ENCODE data around the gene TMEFF2.
"Not testable (repeated sequence)": the region's sequence is repeated elsewhere in the genome, so short reads cannot be mapped to it uniquely, and the experiment has no call there.

Gene TMEFF2

GRCh38 chr2:192132604-192133003 is 62.1 kb downstream of the TMEFF2 start:
- DNase-seq (ENCODE audit: extremely low read depth in 1 of 2, low read depth in 1 of 2), result not testable (repeated sequence)

GRCh38 chr2:192130312-192130711 is 64.4 kb downstream of the TMEFF2 start:
- not testable (repeated sequence) for DNase-seq (ENCODE audit: extremely low read depth in 1 of 2, low read depth in 1 of 2)

- no peak for DNase-seq (ENCODE audit: extremely low read depth in 1 of 2, low read depth in 1 of 2)
These were observed 66.1 kb downstream of the TMEFF2 start for GRCh38 chr2:192128655-192129054.

GRCh38 chr2:192127434-192127833 is 67.3 kb downstream of the TMEFF2 start:
- no peak for DNase-seq (ENCODE audit: extremely low read depth in 1 of 2, low read depth in 1 of 2)

GRCh38 chr2:192126912-192127311 is 67.8 kb downstream of the TMEFF2 start:
- no peak for DNase-seq (ENCODE audit: extremely low read depth in 1 of 2, low read depth in 1 of 2)

GRCh38 chr2:192126426-192126825 is 68.3 kb downstream of the TMEFF2 start:
- no peak for DNase-seq (ENCODE audit: extremely low read depth in 1 of 2, low read depth in 1 of 2)

- no peak for DNase-seq (ENCODE audit: extremely low read depth in 1 of 2, low read depth in 1 of 2)
These were observed 70.2 kb downstream of the TMEFF2 start for GRCh38 chr2:192124571-192124970.

- no peak for DNase-seq (ENCODE audit: extremely low read depth in 1 of 2, low read depth in 1 of 2)
These were observed 70.9 kb downstream of the TMEFF2 start for GRCh38 chr2:192123847-192124246.

- no peak for DNase-seq (ENCODE audit: extremely low read depth in 1 of 2, low read depth in 1 of 2)
These were observed 71.8 kb downstream of the TMEFF2 start for GRCh38 chr2:192122946-192123345.

- no peak for DNase-seq (ENCODE audit: extremely low read depth in 1 of 2, low read depth in 1 of 2)
These were observed 72.6 kb downstream of the TMEFF2 start for GRCh38 chr2:192122141-192122540.

GRCh38 chr2:192119536-192119935 is 75.2 kb downstream of the TMEFF2 start:
- DNase-seq (ENCODE audit: extremely low read depth in 1 of 2, low read depth in 1 of 2), result no peak

- DNase-seq (ENCODE audit: extremely low read depth in 1 of 2, low read depth in 1 of 2), result no peak
These were observed 77.0 kb downstream of the TMEFF2 start for GRCh38 chr2:192117705-192118104.

- not testable (repeated sequence) for DNase-seq (ENCODE audit: extremely low read depth in 1 of 2, low read depth in 1 of 2)
These were observed 83.2 kb downstream of the TMEFF2 start for GRCh38 chr2:192111536-192111935.

- no peak for DNase-seq (ENCODE audit: extremely low read depth in 1 of 2, low read depth in 1 of 2)
These were observed 95.0 kb downstream of the TMEFF2 start for GRCh38 chr2:192099742-192100141.

- no peak for DNase-seq (ENCODE audit: extremely low read depth in 1 of 2, low read depth in 1 of 2)
These were observed 95.8 kb downstream of the TMEFF2 start for GRCh38 chr2:192098814-192099491.

GRCh38 chr2:192091476-192091875 is 103.3 kb downstream of the TMEFF2 start:
- no peak for DNase-seq (ENCODE audit: extremely low read depth in 1 of 2, low read depth in 1 of 2)

GRCh38 chr2:192090911-192091310 is 103.8 kb downstream of the TMEFF2 start:
- no peak for DNase-seq (ENCODE audit: extremely low read depth in 1 of 2, low read depth in 1 of 2)

- no peak for DNase-seq (ENCODE audit: extremely low read depth in 1 of 2, low read depth in 1 of 2)
These were observed 107.3 kb downstream of the TMEFF2 start for GRCh38 chr2:192087398-192087958.

- no peak for DNase-seq (ENCODE audit: extremely low read depth in 1 of 2, low read depth in 1 of 2)
These were observed 112.6 kb downstream of the TMEFF2 start for GRCh38 chr2:192082121-192082520.

- DNase-seq (ENCODE audit: extremely low read depth in 1 of 2, low read depth in 1 of 2), result not testable (repeated sequence)
These were observed 114.6 kb downstream of the TMEFF2 start for GRCh38 chr2:192080096-192080495.

- DNase-seq (ENCODE audit: extremely low read depth in 1 of 2, low read depth in 1 of 2), result no peak
These were observed 120.9 kb downstream of the TMEFF2 start for GRCh38 chr2:192073878-192074277.

- no peak for DNase-seq (ENCODE audit: extremely low read depth in 1 of 2, low read depth in 1 of 2)
These were observed 122.0 kb downstream of the TMEFF2 start for GRCh38 chr2:192072778-192073177.

- no peak for DNase-seq (ENCODE audit: extremely low read depth in 1 of 2, low read depth in 1 of 2)
These were observed 122.5 kb downstream of the TMEFF2 start for GRCh38 chr2:192072261-192072660.

Measured in stimulated activated CD8-positive, alpha-beta memory T cell treated with anti-CD3 and anti-CD28 coated beads, Interleukin-7, amount 100 ng/mL, for 48 hours (primary cell).